NCI-H1092 (cell line): ENCODE results near the gene ADRB2.

Experiments
- DNase-seq: peaks from one replicate; lab custom pipeline; 2025; lab: John Stamatoyannopoulos, UW

Gene ADRB2

GRCh38 chr5:148805326-148806290 is 20.8 kb upstream of the ADRB2 start:
- DNase-seq, result no peak

GRCh38 chr5:148806520-148806931 is 19.9 kb upstream of the ADRB2 start:
- DNase-seq, result no peak

GRCh38 chr5:148807851-148808250 is 18.6 kb upstream of the ADRB2 start:
- DNase-seq, result no peak

- no peak for DNase-seq
Observed at GRCh38 chr5:148808864-148809642, 17.4 kb upstream of the ADRB2 start.

GRCh38 chr5:148809781-148810524 is 16.5 kb upstream of the ADRB2 start:
- DNase-seq, result no peak

GRCh38 chr5:148810823-148811222 is 15.6 kb upstream of the ADRB2 start:
- DNase-seq, result no peak

GRCh38 chr5:148811756-148812155 is 14.7 kb upstream of the ADRB2 start:
- no peak for DNase-seq

- no peak for DNase-seq
Observed at GRCh38 chr5:148815086-148815485, 11.3 kb upstream of the ADRB2 start.

GRCh38 chr5:148815578-148815977 is 10.8 kb upstream of the ADRB2 start:
- no peak for DNase-seq

GRCh38 chr5:148816357-148816756 is 10.1 kb upstream of the ADRB2 start:
- no peak for DNase-seq

GRCh38 chr5:148816782-148817181 is 9.6 kb upstream of the ADRB2 start:
- DNase-seq, result no peak

GRCh38 chr5:148817606-148818005 is 8.8 kb upstream of the ADRB2 start:
- DNase-seq, result no peak

GRCh38 chr5:148820461-148821395 is 5.7 kb upstream of the ADRB2 start:
- DNase-seq, result no peak

- DNase-seq, result no peak
Observed at GRCh38 chr5:148823871-148824270, 2.5 kb upstream of the ADRB2 start.

- DNase-seq, result no peak
Observed at GRCh38 chr5:148825716-148826052, 727 bp upstream of the ADRB2 start.

GRCh38 chr5:148826739-148827070 is 294 bp downstream of the ADRB2 start:
- DNase-seq, result no peak

GRCh38 chr5:148827723-148828122 is 1.3 kb downstream of the ADRB2 start:
- no peak for DNase-seq

GRCh38 chr5:148828511-148829247 is 2.3 kb downstream of the ADRB2 start:
- no peak for DNase-seq

- no peak for DNase-seq
Observed at GRCh38 chr5:148829248-148829594, 2.8 kb downstream of the ADRB2 start.

- DNase-seq, result no peak
Observed at GRCh38 chr5:148829734-148830133, 3.3 kb downstream of the ADRB2 start.

- no peak for DNase-seq
Observed at GRCh38 chr5:148830211-148830610, 3.8 kb downstream of the ADRB2 start.
